Measurements from ENCODE around the gene OR10R2. TPM values are rescaled to one million over a fixed set of nuclear protein-coding genes. Genes with fewer than 3 reads are reported as not detected.

OR10R2 gene
- total and polyA plus RNA-seq, 8 donors = not detected

DNA sequence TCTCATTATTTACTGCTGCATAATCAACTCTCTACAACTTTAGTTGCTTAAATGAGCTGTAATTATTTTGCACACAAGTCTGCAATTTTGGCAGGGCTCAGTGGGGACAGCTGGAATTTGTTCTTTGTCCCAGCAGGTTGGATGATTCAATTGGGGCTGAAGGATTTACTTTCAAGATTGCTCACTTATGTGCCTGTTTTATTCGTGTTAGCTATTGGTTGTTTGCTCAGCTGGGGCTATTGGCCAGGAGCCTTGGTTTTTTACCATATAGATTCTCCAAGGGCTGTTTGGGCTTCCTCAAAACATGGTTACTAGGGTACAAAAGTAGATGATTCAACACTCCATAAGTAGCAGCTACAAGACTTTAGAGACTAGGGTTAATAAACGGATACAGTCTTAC lies 13.4 kb downstream of the OR10R2 start:
- no peaks in the 10 kb centered on the region for H3K4me1 ChIP-seq
- no peak overlapping the region for H3K27ac ChIP-seq
- ATAC-seq (no peak), DNase-seq (no peak)
- H3K27me3 ChIP-seq = no peaks in the 10 kb centered on the region
- no peak overlapping the region for H3K4me3 ChIP-seq
- H3K36me3 ChIP-seq = no peaks in the 10 kb centered on the region
- no peaks in the 10 kb centered on the region for H3K9me3 ChIP-seq
- TF ChIP-seq CTCF (IDR thresholded peaks at IDR 0.05) = no peak
- intact Hi-C loops (cut with DNase I) = no loop called here

GRCh38 chr1:158491316-158491715 lies 19.3 kb downstream of the OR10R2 start:
- ATAC-seq (no peak), DNase-seq (no peak)
- Histone ChIP-seq H3K9me3 (no peaks in the 10 kb centered on the region), H3K4me1 (no peaks in the 10 kb centered on the region), H3K36me3 (no peaks in the 10 kb centered on the region), H3K27me3 (no peaks in the 10 kb centered on the region), H3K27ac (no peak overlapping the region), H3K4me3 (no peak overlapping the region)
- intact Hi-C loops (cut with DNase I) = no loop called here
- no peak for TF ChIP-seq CTCF (IDR thresholded peaks at IDR 0.05)

DNA sequence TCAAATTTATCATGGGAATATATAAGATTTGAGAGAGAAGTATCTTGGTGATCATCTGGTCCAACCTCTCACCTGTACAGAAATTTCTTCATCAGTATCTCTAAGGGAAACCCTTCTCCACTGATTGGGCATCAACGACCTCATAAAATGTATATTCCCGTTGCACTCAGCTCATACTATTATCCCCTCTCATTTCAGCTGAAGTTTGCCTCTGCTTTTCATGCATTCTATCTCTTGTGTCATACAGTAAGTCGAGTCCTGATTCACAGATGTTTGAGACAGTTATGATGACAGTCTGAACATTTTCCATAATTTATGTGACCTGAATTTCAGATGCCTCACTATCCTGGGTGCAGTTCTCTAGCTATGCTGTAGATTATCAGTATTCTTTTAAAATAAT lies 21.0 kb downstream of the OR10R2 start:
- Histone ChIP-seq H3K36me3 (no peaks in the 10 kb centered on the region), H3K27me3 (no peaks in the 10 kb centered on the region), H3K9me3 (no peaks in the 10 kb centered on the region), H3K27ac (no peak overlapping the region), H3K4me1 (no peaks in the 10 kb centered on the region), H3K4me3 (no peak overlapping the region)
- no peak for TF ChIP-seq CTCF (IDR thresholded peaks at IDR 0.05)
- ATAC-seq (no peak), DNase-seq (no peak)
- intact Hi-C loops (cut with DNase I) = no loop called here

DNA sequence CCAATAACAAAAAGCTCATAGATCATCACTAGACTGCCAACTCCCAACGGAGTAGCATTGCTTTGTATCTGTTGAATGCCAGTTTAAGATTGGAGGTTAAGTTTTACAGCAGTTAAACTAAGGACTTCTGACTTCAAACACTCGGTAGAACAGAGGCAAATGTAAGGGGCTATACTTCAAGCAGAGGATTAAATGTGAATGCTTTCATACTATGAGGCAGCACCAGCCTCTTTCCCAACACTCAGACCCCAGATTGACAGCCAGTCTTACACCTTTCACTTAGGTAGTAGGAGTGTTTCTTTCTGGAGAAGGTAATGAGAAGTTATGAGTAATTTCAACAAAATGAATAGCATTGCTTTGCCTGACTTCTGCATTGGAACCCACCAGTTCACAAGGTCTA lies 22.8 kb downstream of the OR10R2 start:
- no peaks in the 10 kb centered on the region for H3K36me3 ChIP-seq
- no peak overlapping the region for H3K27ac ChIP-seq
- H3K27me3 ChIP-seq = no peaks in the 10 kb centered on the region
- no peaks in the 10 kb centered on the region for H3K4me1 ChIP-seq
- TF ChIP-seq CTCF (IDR thresholded peaks at IDR 0.05) = no peak
- no peak overlapping the region for H3K4me3 ChIP-seq
- intact Hi-C loops (cut with DNase I) = no loop called here
- no peak for DNase-seq
- no peak for ATAC-seq
- H3K9me3 ChIP-seq = no peaks in the 10 kb centered on the region

DNA sequence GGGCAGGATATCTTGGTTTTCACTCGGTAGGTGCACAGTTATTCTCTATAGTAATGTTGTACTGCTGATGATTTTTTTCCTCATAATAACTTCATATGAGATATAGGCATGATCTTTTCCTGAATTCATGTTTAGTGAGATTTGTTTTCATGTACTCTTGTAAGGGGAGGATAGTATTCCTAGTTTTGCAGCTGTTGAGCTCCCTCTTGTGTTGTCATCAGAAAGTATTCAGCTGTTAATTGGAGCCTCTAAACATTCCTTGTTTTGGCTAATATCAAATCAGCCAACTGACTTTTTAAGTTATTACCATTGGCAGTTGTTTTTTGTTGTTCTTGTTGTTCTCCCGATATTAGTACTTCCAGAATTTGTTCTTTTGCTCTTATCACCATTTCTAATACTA lies 24.4 kb downstream of the OR10R2 start:
- ATAC-seq (peak; percentile 41), DNase-seq (no peak)
- TF ChIP-seq CTCF (IDR thresholded peaks at IDR 0.05) = no peak
- Histone ChIP-seq H3K27me3 (no peaks in the 10 kb centered on the region), H3K9me3 (no peaks in the 10 kb centered on the region), H3K27ac (no peak overlapping the region), H3K36me3 (no peaks in the 10 kb centered on the region), H3K4me3 (no peak overlapping the region), H3K4me1 (no peaks in the 10 kb centered on the region)
- intact Hi-C loops (cut with DNase I) = no loop called here
